Measurements from ENCODE around the gene MTTP.
"Not testable (repeated sequence)": the region's sequence is repeated elsewhere in the genome, so short reads cannot be mapped to it uniquely, and the experiment has no call there.

MTTP gene

DNA sequence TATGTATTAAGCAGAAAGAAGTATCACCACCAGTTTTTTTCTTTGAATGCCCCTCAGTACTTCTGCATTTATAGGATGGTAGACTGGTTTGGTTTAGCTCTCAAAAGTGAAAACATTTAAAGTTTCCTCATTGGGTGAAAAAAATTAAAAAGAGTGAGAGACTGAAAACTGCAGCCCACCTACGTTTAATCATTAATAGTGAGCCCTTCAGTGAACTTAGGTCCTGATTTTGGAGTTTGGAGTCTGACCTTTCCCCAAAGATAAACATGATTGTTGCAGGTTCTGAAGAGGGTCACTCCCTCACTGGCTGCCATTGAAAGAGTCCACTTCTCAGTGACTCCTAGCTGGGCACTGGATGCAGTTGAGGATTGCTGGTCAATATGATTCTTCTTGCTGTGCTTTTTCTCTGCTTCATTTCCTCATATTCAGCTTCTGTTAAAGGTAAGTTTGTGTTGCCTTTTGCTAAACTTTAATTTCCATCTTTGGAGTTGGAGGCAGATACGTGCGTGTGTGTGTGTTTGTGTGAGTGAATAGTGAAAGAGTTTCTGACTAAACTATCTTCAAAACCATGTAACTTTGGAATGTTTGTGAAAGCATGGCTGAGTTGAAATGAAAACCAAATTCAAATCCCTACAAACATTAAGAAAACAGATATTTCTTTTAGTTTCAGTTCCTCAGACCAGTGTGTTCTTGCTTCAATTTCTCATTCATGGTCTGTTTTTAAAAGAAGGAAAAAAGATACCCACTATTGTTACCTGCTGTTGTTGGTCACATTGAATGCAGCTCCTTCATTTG is at the start of gene MTTP:
Gene MTTP, plus strand, starts transcription at position 295 of the 795 bp plus-strand sequence. Its CDS starts 86 bp downstream, at position 381.
- DNase-seq (ENCODE audit: low read depth): peak; percentile 21
- peak within 1 kb of the TSS; percentile 24; the same call in 1 of the 2 replicates for H3K4me3 ChIP-seq (ENCODE audit: low read depth, low read length)
- TF ChIP-seq CTCF (IDR thresholded peaks at IDR 0.05; ENCODE audit: insufficient read depth, low read depth, low read length, missing control alignments): no peak

DNA sequence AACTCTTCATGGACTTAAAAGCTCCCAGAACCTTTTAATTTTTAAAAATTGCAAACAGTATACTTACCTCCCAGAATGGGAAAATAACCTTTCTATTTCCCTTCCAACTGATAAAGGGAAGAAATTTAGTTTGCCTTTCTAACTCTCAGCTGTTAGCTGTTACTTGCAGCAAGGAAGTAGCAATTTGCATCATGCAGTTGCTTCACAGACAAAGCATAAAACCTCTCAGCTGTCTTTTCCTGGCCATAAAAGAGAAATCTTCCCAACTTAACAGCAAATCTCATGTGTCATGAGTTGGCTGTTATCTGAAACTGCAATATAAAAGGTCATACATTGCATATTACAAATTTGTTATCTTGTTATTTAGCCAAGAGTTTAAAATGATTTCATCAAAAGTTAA is 45.4 kb upstream of the MTTP start:
- no peak for DNase-seq (ENCODE audit: low read depth)
- TF ChIP-seq CTCF (IDR thresholded peaks at IDR 0.05; ENCODE audit: insufficient read depth, low read depth, low read length, missing control alignments): no peak
- H3K4me3 ChIP-seq (ENCODE audit: low read depth, low read length): no peak overlapping the region

GRCh38 chr4:99529956-99530355 is 44.7 kb upstream of the MTTP start:
- DNase-seq (ENCODE audit: low read depth): no peak
- no peak overlapping the region for H3K4me3 ChIP-seq (ENCODE audit: low read depth, low read length)
- TF ChIP-seq CTCF (IDR thresholded peaks at IDR 0.05; ENCODE audit: insufficient read depth, low read depth, low read length, missing control alignments): no peak

DNA sequence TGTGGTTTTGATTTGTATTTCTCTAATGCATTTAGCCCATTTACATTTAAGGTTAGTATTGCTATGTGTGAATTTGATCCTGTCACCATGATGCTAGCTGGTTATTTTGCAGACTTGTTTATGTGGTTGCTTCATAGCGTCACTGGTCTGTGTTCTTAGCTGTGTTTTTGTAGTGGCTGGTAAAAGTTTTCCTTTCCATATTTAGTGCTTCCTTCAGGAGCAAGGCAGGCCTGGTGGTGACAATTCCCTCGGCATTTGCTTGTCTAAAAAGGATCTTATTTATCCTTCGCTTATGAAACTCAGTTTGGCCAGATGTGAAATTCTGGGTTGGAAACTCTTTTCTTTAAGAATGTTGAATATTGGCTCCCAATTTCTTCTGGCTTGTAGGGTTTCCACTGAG is 39.9 kb upstream of the MTTP start:
- H3K4me3 ChIP-seq (ENCODE audit: low read depth, low read length); DNase-seq (ENCODE audit: low read depth): not testable (repeated sequence)

GRCh38 chr4:99536271-99536670 is 38.4 kb upstream of the MTTP start:
- TF ChIP-seq CTCF (IDR thresholded peaks at IDR 0.05; ENCODE audit: insufficient read depth, low read depth, low read length, missing control alignments): no peak
- H3K4me3 ChIP-seq (ENCODE audit: low read depth, low read length): no peak overlapping the region
- no peak for DNase-seq (ENCODE audit: low read depth)

GRCh38 chr4:99536848-99537247 is 37.8 kb upstream of the MTTP start:
- DNase-seq (ENCODE audit: low read depth): no peak
- TF ChIP-seq CTCF (IDR thresholded peaks at IDR 0.05; ENCODE audit: insufficient read depth, low read depth, low read length, missing control alignments): no peak
- no peak overlapping the region for H3K4me3 ChIP-seq (ENCODE audit: low read depth, low read length)

GRCh38 chr4:99537674-99538073 is 37.0 kb upstream of the MTTP start:
- H3K4me3 ChIP-seq (ENCODE audit: low read depth, low read length): no peak overlapping the region
- DNase-seq (ENCODE audit: low read depth): no peak
- TF ChIP-seq CTCF (IDR thresholded peaks at IDR 0.05; ENCODE audit: insufficient read depth, low read depth, low read length, missing control alignments): no peak

All from GM12865 (cell line).